Kidney (tissue), 14 donors: ENCODE measurements around the gene TTLL9. TPM values are rescaled to one million over a fixed set of nuclear protein-coding genes. Genes with fewer than 3 reads are reported as not detected.

Experiments
- DNase-seq, 5 donors: peaks; one replicate each; pipeline ENCODE4 v3.0.0-alpha.2; 2013 to 2020
- FAIRE-seq: peaks from 2 replicates; lab custom pipeline; 2012; peaks lifted over from hg19 to GRCh38; lab: Jason Lieb, UNC
- H3K27ac ChIP-seq, 2 donors: one replicate each; pipeline ENCODE4 v1.7.0; 2013; ENCODE audit warnings: low read depth in 2 of 2, low read length in 2 of 2, inconsistent platforms in 1 of 2
- H3K27me3 ChIP-seq: one replicate; pipeline ENCODE4 v1.7.1; 2013; ENCODE audit warnings: low read length, inconsistent platforms; ENCODE audit not compliant: control insufficient read depth, insufficient read depth
- H3K36me3 ChIP-seq, 3 donors: one replicate each; pipeline versions ENCODE4 v1.7.0 to v1.7.1; 2013; ENCODE audit warnings: low read length in 3 of 3, control low read depth in 1 of 3, inconsistent platforms in 1 of 3; ENCODE audit not compliant: insufficient read depth in 3 of 3, control insufficient read depth in 2 of 3
- H3K4me1 ChIP-seq, 3 donors: one replicate each; pipeline versions ENCODE4 v1.7.0 to v1.7.1; 2013; ENCODE audit warnings: low read length in 3 of 3, inconsistent platforms in 1 of 3, low read depth in 1 of 3; ENCODE audit not compliant: control insufficient read depth in 2 of 3, insufficient read depth in 2 of 3
- H3K4me3 ChIP-seq, 3 donors: one replicate each; pipeline versions ENCODE4 v1.7.0 to v1.8.1; 2013; ENCODE audit warnings: low read length in 3 of 3, control low read depth in 1 of 3, inconsistent platforms in 1 of 3
- H3K9ac ChIP-seq, 3 donors: one replicate each; pipeline versions ENCODE4 v1.7.0 to v1.7.1; 2013; ENCODE audit warnings: low read length in 3 of 3, control low read depth in 1 of 3, inconsistent platforms in 1 of 3
- H3K9me3 ChIP-seq, 3 donors: one replicate each; pipeline versions ENCODE4 v1.7.0 to v1.7.1; 2013; ENCODE audit warnings: low read length in 3 of 3, control low read depth in 1 of 3, inconsistent platforms in 1 of 3; ENCODE audit not compliant: control insufficient read depth in 2 of 3, insufficient read depth in 1 of 3
- intact Hi-C: fragments of 100-400 bp; cut with DNase I; formaldehyde crosslinking; loops from one replicate; pipeline ENCODE4 v1.11.1; 2022
- polyA plus RNA-seq: library from polyadenylated mRNA; stranded (reverse); fragments of 350-450 nt; fragmentation: Illumina TruSeq; extraction: RNeasy Lipid Tissue Mini Kit (QIAGEN cat#74804); gene quantifications from one replicate; pipeline ENCODE4 v1.2.3, GENCODE V29; 2014; ENCODE audit warnings: low read depth, low replicate concordance; ENCODE audit not compliant: insufficient read depth
- total RNA-seq: library from RNA; stranded (reverse); fragmentation: NEBNext Ultra II Directional; extraction: Animal tissue kit (Norgen Biotek cat#: 25700); gene quantifications from one replicate; pipeline ENCODE4 v1.2.1, GENCODE V29; 2021
- TF ChIP-seq, protein P1 (sequence below): IDR thresholded peaks from 3 replicates; pipeline ENCODE4 v1.5.1; 2012; ENCODE audit warnings: mild to moderate bottlenecking, moderate library complexity, borderline replicate concordance; ENCODE audit not compliant: insufficient read depth; ENCODE audit errors: extremely low read depth
- donor health status: control.
- donor health status: control.
- donor health status: control.
- donor health status: control.
- donor health status: control.
- donor health status: DM: yes; HTN: yes; CAD: no.
- donor health status: Normal renal cell carcinoma (clear cell type).

TTLL9 gene
- total and polyA plus RNA-seq, 2 donors from 2014 or later: 0.82 to 1.9 TPM

DNA sequence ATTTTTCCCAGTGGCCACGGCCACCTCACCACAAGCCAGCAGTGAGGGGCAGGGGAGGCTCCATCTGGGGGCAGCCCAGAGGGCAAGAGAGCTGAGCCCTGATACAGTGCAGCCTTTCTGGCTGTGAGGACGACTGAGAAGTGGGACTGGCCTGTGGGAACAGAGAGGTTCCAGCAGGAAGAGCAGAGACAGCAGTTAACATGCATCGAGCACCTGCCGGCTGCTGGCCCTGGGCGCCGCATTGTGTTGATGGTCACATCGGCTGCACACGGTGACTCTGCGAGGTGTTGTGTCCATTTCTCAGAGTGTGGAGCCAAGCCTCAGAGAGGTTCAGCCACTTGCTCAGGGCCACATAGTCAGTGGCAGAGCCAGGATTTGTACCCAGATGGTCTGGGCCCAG, 34.9 kb upstream of the TTLL9 start:
- H3K27me3 ChIP-seq: no peaks in the 10 kb centered on the region
- FAIRE-seq: no peak
- no peaks in the 10 kb centered on the region for H3K36me3 ChIP-seq
- H3K4me1 ChIP-seq: peaks cover 0 to 18% (median 6%) of the 10 kb centered on the region in 3 donors
- no peaks in the 10 kb centered on the region for H3K9me3 ChIP-seq
- H3K4me3 ChIP-seq: no peak overlapping the region
- TF ChIP-seq, protein P1, sequence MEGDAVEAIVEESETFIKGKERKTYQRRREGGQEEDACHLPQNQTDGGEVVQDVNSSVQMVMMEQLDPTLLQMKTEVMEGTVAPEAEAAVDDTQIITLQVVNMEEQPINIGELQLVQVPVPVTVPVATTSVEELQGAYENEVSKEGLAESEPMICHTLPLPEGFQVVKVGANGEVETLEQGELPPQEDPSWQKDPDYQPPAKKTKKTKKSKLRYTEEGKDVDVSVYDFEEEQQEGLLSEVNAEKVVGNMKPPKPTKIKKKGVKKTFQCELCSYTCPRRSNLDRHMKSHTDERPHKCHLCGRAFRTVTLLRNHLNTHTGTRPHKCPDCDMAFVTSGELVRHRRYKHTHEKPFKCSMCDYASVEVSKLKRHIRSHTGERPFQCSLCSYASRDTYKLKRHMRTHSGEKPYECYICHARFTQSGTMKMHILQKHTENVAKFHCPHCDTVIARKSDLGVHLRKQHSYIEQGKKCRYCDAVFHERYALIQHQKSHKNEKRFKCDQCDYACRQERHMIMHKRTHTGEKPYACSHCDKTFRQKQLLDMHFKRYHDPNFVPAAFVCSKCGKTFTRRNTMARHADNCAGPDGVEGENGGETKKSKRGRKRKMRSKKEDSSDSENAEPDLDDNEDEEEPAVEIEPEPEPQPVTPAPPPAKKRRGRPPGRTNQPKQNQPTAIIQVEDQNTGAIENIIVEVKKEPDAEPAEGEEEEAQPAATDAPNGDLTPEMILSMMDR: no peak
- no peak overlapping the region for H3K27ac ChIP-seq
- intact Hi-C loops: no loop called here
- peak in 1 of 5 donors; percentile 34 for DNase-seq
- no peak overlapping the region for H3K9ac ChIP-seq

DNA sequence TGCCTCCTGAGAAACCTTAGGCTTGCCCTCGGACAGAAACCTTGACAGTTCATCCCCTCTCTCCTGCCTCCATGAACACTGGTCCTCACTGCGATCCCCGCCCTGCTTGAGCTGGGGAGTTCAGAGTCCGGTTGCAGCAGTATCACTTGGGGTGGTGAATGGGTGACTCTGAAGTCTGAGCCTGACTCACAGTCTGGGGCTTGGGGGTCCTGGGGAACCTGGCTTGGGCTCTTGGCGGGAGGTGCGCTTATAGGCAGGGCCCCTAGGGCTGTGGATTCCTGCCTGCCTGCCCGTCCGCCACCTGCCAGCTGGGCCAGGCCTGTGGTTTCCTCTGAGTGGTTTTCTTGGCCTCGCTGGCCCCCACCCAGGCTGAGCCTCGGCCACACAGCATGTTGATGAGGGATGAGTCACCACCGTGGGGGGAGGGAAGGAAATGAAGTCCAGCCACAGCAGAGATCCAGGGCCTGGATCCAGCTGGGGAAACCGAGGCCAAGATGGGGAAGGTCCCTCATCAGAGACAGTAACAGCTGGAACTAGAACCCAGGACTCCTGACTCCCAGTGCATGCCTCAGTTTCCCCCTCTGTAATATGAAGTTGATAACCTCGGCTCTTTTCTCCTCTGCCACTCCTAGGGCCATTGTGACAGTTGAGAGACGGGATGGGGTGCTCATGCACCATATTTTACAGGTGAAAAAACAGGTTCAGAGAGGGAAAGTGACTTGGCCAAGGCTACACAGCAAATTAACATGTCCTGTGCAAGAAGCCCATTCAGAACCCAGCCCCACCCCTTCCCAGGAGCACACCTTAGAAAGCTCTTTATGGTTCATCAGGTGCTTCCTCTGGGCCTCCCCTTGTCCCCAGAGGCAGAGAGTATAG, 34.2 kb upstream of the TTLL9 start:
- FAIRE-seq: no peak
- TF ChIP-seq, protein P1: no peak

DNA sequence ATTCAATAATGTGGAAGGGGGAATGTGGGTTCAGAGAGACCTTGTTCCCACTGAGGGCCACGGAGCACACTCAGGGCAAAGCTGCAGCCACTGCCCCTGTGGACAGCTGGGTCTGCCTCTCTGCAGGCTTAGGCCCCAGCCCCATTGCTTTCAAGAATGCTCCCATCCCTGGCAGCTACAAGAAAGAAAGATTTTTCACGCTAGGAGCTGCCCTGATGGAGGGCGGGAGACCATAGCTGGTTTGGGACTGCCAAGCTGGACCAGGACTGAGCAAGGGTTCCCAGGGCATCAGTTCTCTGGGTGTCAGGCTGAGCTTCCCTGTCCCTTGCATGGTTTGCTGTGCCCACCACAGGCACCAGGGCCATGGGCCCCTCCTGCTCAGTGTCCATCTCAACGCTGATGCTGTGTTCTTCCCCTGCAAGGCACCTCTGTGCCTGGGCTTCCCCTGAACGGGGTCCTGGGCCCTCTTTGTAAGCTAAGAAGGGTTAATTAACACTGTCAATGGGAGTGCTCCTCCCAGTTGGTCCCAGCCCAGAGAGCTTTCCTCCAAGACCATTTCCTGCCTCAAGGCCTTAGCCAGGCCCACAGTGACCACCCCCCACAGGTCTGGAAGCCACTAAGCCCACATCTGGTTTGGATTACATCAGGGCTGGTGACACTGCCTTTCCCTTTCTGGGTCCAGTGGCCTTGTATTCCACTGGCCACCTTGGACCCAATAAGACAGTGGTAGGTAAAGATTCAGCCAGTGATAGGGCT, 33.4 kb upstream of the TTLL9 start:
- no peak for FAIRE-seq
- Histone ChIP-seq H3K4me1 (peaks cover 0 to 23% (median 6%) of the 10 kb centered on the region in 3 donors), H3K9ac (no peak overlapping the region), H3K4me3 (no peak overlapping the region), H3K9me3 (no peaks in the 10 kb centered on the region), H3K27ac (peak overlapping the region in 1 of 2 donors; percentile 16), H3K27me3 (no peaks in the 10 kb centered on the region), H3K36me3 (no peaks in the 10 kb centered on the region)
- peak in 1 of 5 donors; percentile 56 for DNase-seq
- TF ChIP-seq, protein P1: no peak
- intact Hi-C loops: no loop called here

More for the DNA sequence above, 34.2 kb upstream of the TTLL9 start:
- Histone ChIP-seq H3K9me3 (no peaks in the 10 kb centered on the region), H3K9ac (no peak overlapping the region), H3K27ac (no peak overlapping the region), H3K4me3 (no peak overlapping the region), H3K36me3 (no peaks in the 10 kb centered on the region), H3K4me1 (peaks cover 0 to 20% (median 6%) of the 10 kb centered on the region in 3 donors), H3K27me3 (no peaks in the 10 kb centered on the region)
- DNase-seq: peak in 3 of 5 donors; percentile 45 to 95 (median 46)
- intact Hi-C loops: no loop called here
